ENCODE results near the gene MPHOSPH6.

Gene MPHOSPH6

DNA sequence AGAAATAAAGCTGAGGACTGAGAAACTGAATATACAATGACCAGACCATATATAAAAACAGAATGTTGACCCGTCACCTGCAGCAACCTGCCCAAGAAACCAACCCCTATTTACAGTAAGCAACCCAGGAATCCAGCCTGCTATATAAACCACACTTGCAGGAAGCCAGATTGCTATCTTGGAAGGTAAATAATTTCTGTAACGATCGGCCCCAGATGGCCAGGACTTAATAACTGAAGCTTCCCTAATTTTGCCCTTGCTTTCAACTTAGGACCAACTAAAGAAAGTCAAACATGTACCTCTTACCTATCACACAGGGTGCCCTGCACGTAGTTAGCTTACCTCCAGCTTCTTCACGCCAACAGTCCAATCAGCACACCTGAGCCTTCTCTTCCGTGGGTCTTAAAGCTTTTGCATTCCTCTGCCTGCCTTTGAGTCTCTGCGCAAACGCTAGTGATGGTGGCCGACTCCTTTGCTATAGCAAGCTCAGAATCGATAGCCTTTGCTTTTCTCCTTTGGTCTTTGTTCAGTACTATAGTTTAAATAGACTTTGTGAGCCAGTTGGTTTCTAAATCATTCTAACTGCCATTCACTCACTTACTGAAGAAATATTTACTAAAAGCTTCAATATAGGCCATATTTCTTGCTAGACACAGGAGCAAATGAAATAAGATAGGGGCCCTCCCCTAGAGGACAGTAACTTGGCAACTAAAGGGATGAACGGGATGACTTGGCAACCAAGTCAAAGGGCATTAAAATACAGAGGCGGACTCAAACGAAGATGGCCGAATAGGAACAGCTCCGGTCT is 31.3 kb downstream of the MPHOSPH6 start:
- no peaks in the 10 kb centered on the region for H3K79me2 ChIP-seq (ENCODE audit: control insufficient read depth, insufficient read depth, low read length)
- H4K8ac ChIP-seq (ENCODE audit: low read depth, low read length) = no peak overlapping the region
- no peak overlapping the region for H3K4ac ChIP-seq (ENCODE audit: low read depth, low read length)
- H3K9ac ChIP-seq (ENCODE audit: low read length) = no peak overlapping the region
- no peak overlapping the region for H3K4me2 ChIP-seq (ENCODE audit: low read length)
- H3K79me1 ChIP-seq (ENCODE audit: low read length) = no peaks in the 10 kb centered on the region
- H2BK15ac ChIP-seq (replicated peaks; ENCODE audit: low read depth) = no peak overlapping the region
- no peaks in the 10 kb centered on the region for H3K4me1 ChIP-seq (ENCODE audit: control insufficient read depth, low read depth, low read length)
- DNase-seq = no peak
- no CpG with 5 or more reads among the region's 15 CpGs for WGBS (ENCODE audit: extremely low coverage, insufficient coverage, low lambda C conversion rate)
- H2BK5ac ChIP-seq (ENCODE audit: low read length) = no peak overlapping the region
- H3K23ac ChIP-seq (ENCODE audit: low read length) = no peak overlapping the region
- H3K56ac ChIP-seq (ENCODE audit: low read length) = peak overlapping the region; percentile 60
- H3K18ac ChIP-seq (ENCODE audit: low read length) = peak overlapping the region; percentile 51
- no peak overlapping the region for H3K27ac ChIP-seq (ENCODE audit: low read depth, low read length)
- peak overlapping the region; percentile 37 for H2BK120ac ChIP-seq (ENCODE audit: low read depth, low read length)
- no peak overlapping the region for H2AK5ac ChIP-seq (ENCODE audit: low read length)
- H3K36me3 ChIP-seq (ENCODE audit: control insufficient read depth, insufficient read depth, low read length) = no peaks in the 10 kb centered on the region
- H4K5ac ChIP-seq (ENCODE audit: low read length) = no peak overlapping the region
- H3K27me3 ChIP-seq (ENCODE audit: insufficient read depth, low read length, poor library complexity) = no peaks in the 10 kb centered on the region
- no peak overlapping the region for H3K4me3 ChIP-seq (ENCODE audit: low read length)

DNA sequence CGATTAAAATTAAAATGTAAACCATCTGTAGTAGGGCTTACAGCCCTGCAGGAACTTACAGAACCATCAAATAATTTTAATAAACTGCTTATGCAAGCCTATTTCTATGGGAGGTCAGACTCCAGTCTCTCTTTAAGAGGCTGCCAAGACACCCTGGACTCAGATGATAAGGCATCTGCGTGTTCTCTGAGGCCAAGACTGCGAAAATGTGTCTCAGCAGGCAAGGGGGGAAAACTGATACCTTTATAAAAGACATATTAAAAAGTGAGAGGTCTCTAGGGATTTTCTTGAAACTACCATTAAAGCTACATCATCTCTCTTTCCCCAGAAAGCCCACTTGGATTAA is 32.2 kb downstream of the MPHOSPH6 start:
- no peak overlapping the region for H2BK5ac ChIP-seq (ENCODE audit: low read length)
- H2BK15ac ChIP-seq (replicated peaks; ENCODE audit: low read depth) = no peak overlapping the region
- no CpG with 5 or more reads among the region's 3 CpGs for WGBS (ENCODE audit: extremely low coverage, insufficient coverage, low lambda C conversion rate)
- no peak overlapping the region for H3K56ac ChIP-seq (ENCODE audit: low read length)
- H3K9ac ChIP-seq (ENCODE audit: low read length) = no peak overlapping the region
- H3K4me2 ChIP-seq (ENCODE audit: low read length) = no peak overlapping the region
- DNase-seq = no peak
- no peaks in the 10 kb centered on the region for H3K79me1 ChIP-seq (ENCODE audit: low read length)
- H3K27ac ChIP-seq (ENCODE audit: low read depth, low read length) = no peak overlapping the region
- no peak overlapping the region for H3K4me3 ChIP-seq (ENCODE audit: low read length)
- H3K4ac ChIP-seq (ENCODE audit: low read depth, low read length) = no peak overlapping the region
- H4K5ac ChIP-seq (ENCODE audit: low read length) = no peak overlapping the region
- H4K8ac ChIP-seq (ENCODE audit: low read depth, low read length) = no peak overlapping the region
- no peaks in the 10 kb centered on the region for H3K79me2 ChIP-seq (ENCODE audit: control insufficient read depth, insufficient read depth, low read length)
- H3K18ac ChIP-seq (ENCODE audit: low read length) = no peak overlapping the region
- H2AK5ac ChIP-seq (ENCODE audit: low read length) = no peak overlapping the region
- no peaks in the 10 kb centered on the region for H3K4me1 ChIP-seq (ENCODE audit: control insufficient read depth, low read depth, low read length)
- no peaks in the 10 kb centered on the region for H3K27me3 ChIP-seq (ENCODE audit: insufficient read depth, low read length, poor library complexity)
- no peak overlapping the region for H3K23ac ChIP-seq (ENCODE audit: low read length)
- H2BK120ac ChIP-seq (ENCODE audit: low read depth, low read length) = no peak overlapping the region
- no peaks in the 10 kb centered on the region for H3K36me3 ChIP-seq (ENCODE audit: control insufficient read depth, insufficient read depth, low read length)

DNA sequence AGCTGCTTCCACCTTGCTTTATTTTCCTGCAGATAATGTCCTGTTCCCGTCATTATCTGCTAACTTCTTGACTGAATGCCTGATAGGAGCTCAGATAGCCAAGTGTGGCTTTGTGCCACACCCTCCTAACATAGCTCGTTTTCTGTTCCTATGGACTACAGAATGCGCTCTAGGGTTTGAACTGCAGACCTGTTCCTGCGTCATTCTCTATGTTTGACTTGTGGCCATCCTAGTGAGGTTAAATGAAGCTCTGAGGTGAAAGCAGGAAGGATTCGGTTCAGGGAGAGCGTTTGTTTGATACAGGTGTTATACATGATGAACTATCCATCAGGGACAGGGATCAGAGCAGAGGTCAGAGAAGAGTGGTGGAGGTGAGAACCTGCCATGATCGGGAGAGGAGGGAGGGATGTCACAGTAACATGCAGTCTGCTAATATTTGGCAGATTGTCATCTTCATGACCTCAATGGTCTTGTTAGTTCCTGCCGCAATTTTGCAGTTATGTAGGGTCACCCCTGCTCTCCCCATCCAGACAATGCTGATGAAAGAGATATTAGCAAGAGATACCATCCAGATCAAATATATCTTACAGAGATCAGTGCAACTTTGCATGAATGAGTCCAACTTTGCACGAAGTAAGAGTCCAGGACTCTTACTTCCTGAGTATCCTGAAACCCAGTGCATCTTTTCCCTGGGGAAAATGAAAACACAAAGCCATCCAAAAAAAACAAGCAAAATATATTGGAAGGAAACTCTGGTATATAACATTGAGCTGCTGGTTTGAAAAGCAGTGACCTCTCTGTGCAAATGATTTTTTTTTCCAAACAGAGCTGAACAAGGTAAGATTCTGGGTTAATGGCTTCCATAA is 32.8 kb downstream of the MPHOSPH6 start:
- Histone ChIP-seq H2BK5ac (ENCODE audit: low read length) (no peak overlapping the region), H4K5ac (ENCODE audit: low read length) (no peak overlapping the region), H3K79me2 (ENCODE audit: control insufficient read depth, insufficient read depth, low read length) (no peaks in the 10 kb centered on the region), H3K18ac (ENCODE audit: low read length) (no peak overlapping the region), H3K4me2 (ENCODE audit: low read length) (no peak overlapping the region), H3K4me3 (ENCODE audit: low read length) (no peak overlapping the region), H3K4me1 (ENCODE audit: control insufficient read depth, low read depth, low read length) (no peaks in the 10 kb centered on the region), H3K9ac (ENCODE audit: low read length) (no peak overlapping the region), H2BK120ac (ENCODE audit: low read depth, low read length) (no peak overlapping the region), H3K27me3 (ENCODE audit: insufficient read depth, low read length, poor library complexity) (no peaks in the 10 kb centered on the region), H2AK5ac (ENCODE audit: low read length) (no peak overlapping the region), H2BK15ac (replicated peaks; ENCODE audit: low read depth) (no peak overlapping the region), H3K27ac (ENCODE audit: low read depth, low read length) (no peak overlapping the region), H3K79me1 (ENCODE audit: low read length) (no peaks in the 10 kb centered on the region), H4K8ac (ENCODE audit: low read depth, low read length) (no peak overlapping the region), H3K4ac (ENCODE audit: low read depth, low read length) (no peak overlapping the region), H3K23ac (ENCODE audit: low read length) (no peak overlapping the region), H3K56ac (ENCODE audit: low read length) (no peak overlapping the region), H3K36me3 (ENCODE audit: control insufficient read depth, insufficient read depth, low read length) (no peaks in the 10 kb centered on the region)
- DNase-seq = no peak
- no CpG with 5 or more reads among the region's 9 CpGs for WGBS (ENCODE audit: extremely low coverage, insufficient coverage, low lambda C conversion rate)

DNA sequence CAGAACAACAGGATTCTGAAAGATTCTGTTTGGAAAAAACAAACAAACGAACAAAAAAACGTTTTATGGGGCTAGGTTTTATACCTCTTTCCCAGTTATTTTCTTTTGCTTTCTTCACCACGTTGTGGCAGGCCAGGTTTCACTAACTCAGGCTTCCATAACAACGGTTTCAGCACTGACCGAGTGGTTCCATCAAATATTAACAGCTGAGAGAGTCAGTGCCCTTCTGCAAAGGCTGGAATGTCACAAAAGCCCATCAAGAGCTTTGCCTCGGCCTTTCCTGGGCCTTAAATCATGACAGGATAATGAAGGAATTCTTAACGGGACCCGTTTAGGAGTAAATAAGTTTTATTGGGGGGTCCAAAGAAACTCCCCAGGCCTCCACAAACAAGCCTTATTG is 34.2 kb downstream of the MPHOSPH6 start:
- Histone ChIP-seq H3K79me2 (ENCODE audit: control insufficient read depth, insufficient read depth, low read length) (no peaks in the 10 kb centered on the region), H3K18ac (ENCODE audit: low read length) (no peak overlapping the region), H3K4ac (ENCODE audit: low read depth, low read length) (no peak overlapping the region), H3K9ac (ENCODE audit: low read length) (no peak overlapping the region), H3K79me1 (ENCODE audit: low read length) (no peaks in the 10 kb centered on the region), H2BK120ac (ENCODE audit: low read depth, low read length) (no peak overlapping the region), H4K8ac (ENCODE audit: low read depth, low read length) (no peak overlapping the region), H3K4me1 (ENCODE audit: control insufficient read depth, low read depth, low read length) (no peaks in the 10 kb centered on the region), H3K23ac (ENCODE audit: low read length) (no peak overlapping the region), H2BK5ac (ENCODE audit: low read length) (no peak overlapping the region), H3K27ac (ENCODE audit: low read depth, low read length) (no peak overlapping the region), H3K4me2 (ENCODE audit: low read length) (no peak overlapping the region), H3K27me3 (ENCODE audit: insufficient read depth, low read length, poor library complexity) (no peaks in the 10 kb centered on the region), H2AK5ac (ENCODE audit: low read length) (no peak overlapping the region), H3K4me3 (ENCODE audit: low read length) (no peak overlapping the region), H3K36me3 (ENCODE audit: control insufficient read depth, insufficient read depth, low read length) (no peaks in the 10 kb centered on the region), H3K56ac (ENCODE audit: low read length) (no peak overlapping the region), H4K5ac (ENCODE audit: low read length) (no peak overlapping the region), H2BK15ac (replicated peaks; ENCODE audit: low read depth) (no peak overlapping the region)
- no peak for DNase-seq
- no CpG with 5 or more reads among the region's 8 CpGs for WGBS (ENCODE audit: extremely low coverage, insufficient coverage, low lambda C conversion rate)

DNA sequence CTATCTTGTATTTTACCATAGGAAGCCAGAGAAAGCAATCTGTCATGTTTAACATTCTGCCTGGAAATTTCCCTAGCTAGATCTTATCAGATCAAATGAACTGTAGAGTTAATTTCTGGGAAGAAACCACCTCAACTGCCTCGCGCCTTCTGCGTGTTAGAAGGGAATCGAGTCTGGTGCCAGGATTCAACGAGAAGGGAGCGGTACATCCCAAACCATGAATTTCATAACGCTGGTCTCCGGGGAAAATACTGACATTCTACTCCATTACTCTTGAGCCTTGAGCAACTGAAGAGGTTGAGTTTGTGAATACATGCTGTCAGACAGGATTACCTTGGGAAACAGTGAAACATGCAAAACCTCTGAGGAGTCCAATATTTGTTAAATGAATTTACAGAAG is 35.2 kb downstream of the MPHOSPH6 start:
- no peaks in the 10 kb centered on the region for H3K27me3 ChIP-seq (ENCODE audit: insufficient read depth, low read length, poor library complexity)
- H4K5ac ChIP-seq (ENCODE audit: low read length) = no peak overlapping the region
- no peak overlapping the region for H3K27ac ChIP-seq (ENCODE audit: low read depth, low read length)
- no CpG with 5 or more reads among the region's 8 CpGs for WGBS (ENCODE audit: extremely low coverage, insufficient coverage, low lambda C conversion rate)
- H2AK5ac ChIP-seq (ENCODE audit: low read length) = no peak overlapping the region
- no peak overlapping the region for H3K23ac ChIP-seq (ENCODE audit: low read length)
- no peak overlapping the region for H3K56ac ChIP-seq (ENCODE audit: low read length)
- no peak overlapping the region for H3K4me3 ChIP-seq (ENCODE audit: low read length)
- DNase-seq = no peak
- no peaks in the 10 kb centered on the region for H3K79me1 ChIP-seq (ENCODE audit: low read length)
- H3K9ac ChIP-seq (ENCODE audit: low read length) = no peak overlapping the region
- no peak overlapping the region for H2BK15ac ChIP-seq (replicated peaks; ENCODE audit: low read depth)
- H3K4me1 ChIP-seq (ENCODE audit: control insufficient read depth, low read depth, low read length) = no peaks in the 10 kb centered on the region
- no peaks in the 10 kb centered on the region for H3K36me3 ChIP-seq (ENCODE audit: control insufficient read depth, insufficient read depth, low read length)
- H3K4me2 ChIP-seq (ENCODE audit: low read length) = no peak overlapping the region
- H3K79me2 ChIP-seq (ENCODE audit: control insufficient read depth, insufficient read depth, low read length) = no peaks in the 10 kb centered on the region
- no peak overlapping the region for H3K4ac ChIP-seq (ENCODE audit: low read depth, low read length)
- H3K18ac ChIP-seq (ENCODE audit: low read length) = no peak overlapping the region
- H2BK120ac ChIP-seq (ENCODE audit: low read depth, low read length) = no peak overlapping the region
- H4K8ac ChIP-seq (ENCODE audit: low read depth, low read length) = no peak overlapping the region
- H2BK5ac ChIP-seq (ENCODE audit: low read length) = no peak overlapping the region
